ENCODE data around the gene INPP4B.

Gene INPP4B

GRCh38 chr4:142563682-142564291 is 282.3 kb downstream of the INPP4B start:
- H3K9me3 ChIP-seq (ENCODE audit: control insufficient read depth, low read length), result no peaks in the 10 kb centered on the region
- no peak overlapping the region for H2BK12ac ChIP-seq (ENCODE audit: low read length in 2 of 2)
- no peak overlapping the region for H3K18ac ChIP-seq (ENCODE audit: low read depth in 1 of 2, low read length in 2 of 2)
- no peak overlapping the region for H3K14ac ChIP-seq (ENCODE audit: low read length in 2 of 2)
- H3K79me1 ChIP-seq (replicated peaks; ENCODE audit: low read length, poor library complexity, severe bottlenecking), result no peaks in the 10 kb centered on the region
- peak overlapping the region; percentile 94 for H3K27ac ChIP-seq (ENCODE audit: low read length, poor library complexity, severe bottlenecking)
- H2AFZ ChIP-seq (ENCODE audit: low read depth, low read length), result no peak overlapping the region
- H3K36me3 ChIP-seq (ENCODE audit: control insufficient read depth in 1 of 2, insufficient read depth in 2 of 2, low read depth in 1 of 2, low read length in 2 of 2), result no peaks in the 10 kb centered on the region
- no peak overlapping the region for H4K8ac ChIP-seq (ENCODE audit: low read length)
- H2BK15ac ChIP-seq (ENCODE audit: low read depth, poor library complexity, severe bottlenecking), result no peak overlapping the region
- no peak overlapping the region for H3K23ac ChIP-seq (ENCODE audit: low read length in 2 of 2)
- no peak for DNase-seq
- H2BK120ac ChIP-seq (ENCODE audit: low read depth, low read length), result no peak overlapping the region
- peaks cover 5% of the 10 kb centered on the region for H3K4me1 ChIP-seq (ENCODE audit: control insufficient read depth, insufficient read depth, low read depth, low read length)
- H3K4me2 ChIP-seq (ENCODE audit: low read length, poor library complexity, severe bottlenecking), result peak overlapping the region; percentile 26
- H4K91ac ChIP-seq (ENCODE audit: low read length), result peak overlapping the region; percentile 39
- peak overlapping the region; percentile 15 for H2BK5ac ChIP-seq (ENCODE audit: low read depth, low read length, poor library complexity, severe bottlenecking)
- no peak overlapping the region for H2AK5ac ChIP-seq (ENCODE audit: low read length, severe bottlenecking)
- 78% methylated on average over 6 of the region's 6 CpGs for WGBS
- no peaks in the 10 kb centered on the region for H3K27me3 ChIP-seq (ENCODE audit: control insufficient read depth in 1 of 2, insufficient read depth in 1 of 2, low read length in 2 of 2)
- no peak overlapping the region for H3K4me3 ChIP-seq (ENCODE audit: insufficient read depth in 1 of 2, low read depth in 1 of 2, low read length in 2 of 2)
- no peak overlapping the region for H3K9ac ChIP-seq (ENCODE audit: low read length)
- H3K4ac ChIP-seq (ENCODE audit: low read depth in 1 of 2, low read length in 2 of 2), result no peak overlapping the region

GRCh38 chr4:142559986-142560385 is 286.1 kb downstream of the INPP4B start:
- 86% methylated on average over 4 of the region's 4 CpGs for WGBS
- Histone ChIP-seq H2BK12ac (ENCODE audit: low read length in 2 of 2) (no peak overlapping the region), H3K4me3 (ENCODE audit: insufficient read depth in 1 of 2, low read depth in 1 of 2, low read length in 2 of 2) (no peak overlapping the region), H3K27me3 (ENCODE audit: control insufficient read depth in 1 of 2, insufficient read depth in 1 of 2, low read length in 2 of 2) (no peaks in the 10 kb centered on the region), H3K4me1 (ENCODE audit: control insufficient read depth, insufficient read depth, low read depth, low read length) (peaks cover 3% of the 10 kb centered on the region), H4K91ac (ENCODE audit: low read length) (no peak overlapping the region), H3K4me2 (ENCODE audit: low read length, poor library complexity, severe bottlenecking) (no peak overlapping the region), H3K36me3 (ENCODE audit: control insufficient read depth in 1 of 2, insufficient read depth in 2 of 2, low read depth in 1 of 2, low read length in 2 of 2) (no peaks in the 10 kb centered on the region), H2BK15ac (ENCODE audit: low read depth, poor library complexity, severe bottlenecking) (no peak overlapping the region), H2AK5ac (ENCODE audit: low read length, severe bottlenecking) (peak overlapping the region; percentile 83), H3K4ac (ENCODE audit: low read depth in 1 of 2, low read length in 2 of 2) (no peak overlapping the region), H2BK5ac (ENCODE audit: low read depth, low read length, poor library complexity, severe bottlenecking) (no peak overlapping the region), H3K23ac (ENCODE audit: low read length in 2 of 2) (no peak overlapping the region), H3K79me1 (replicated peaks; ENCODE audit: low read length, poor library complexity, severe bottlenecking) (no peaks in the 10 kb centered on the region), H3K9me3 (ENCODE audit: control insufficient read depth, low read length) (no peaks in the 10 kb centered on the region), H2AFZ (ENCODE audit: low read depth, low read length) (no peak overlapping the region), H3K18ac (ENCODE audit: low read depth in 1 of 2, low read length in 2 of 2) (no peak overlapping the region), H3K27ac (ENCODE audit: low read length, poor library complexity, severe bottlenecking) (no peak overlapping the region), H3K9ac (ENCODE audit: low read length) (no peak overlapping the region), H2BK120ac (ENCODE audit: low read depth, low read length) (no peak overlapping the region), H4K8ac (ENCODE audit: low read length) (no peak overlapping the region), H3K14ac (ENCODE audit: low read length in 2 of 2) (no peak overlapping the region)
- no peak for DNase-seq

GRCh38 chr4:142558851-142559250 is 287.2 kb downstream of the INPP4B start:
- Histone ChIP-seq H3K4me3 (ENCODE audit: insufficient read depth in 1 of 2, low read depth in 1 of 2, low read length in 2 of 2) (no peak overlapping the region), H2AK5ac (ENCODE audit: low read length, severe bottlenecking) (no peak overlapping the region)

GRCh38 chr4:142557239-142557801 is 288.8 kb downstream of the INPP4B start:
- Histone ChIP-seq H3K23ac (ENCODE audit: low read length in 2 of 2) (no peak overlapping the region), H2BK12ac (ENCODE audit: low read length in 2 of 2) (no peak overlapping the region), H3K9ac (ENCODE audit: low read length) (no peak overlapping the region), H3K9me3 (ENCODE audit: control insufficient read depth, low read length) (no peaks in the 10 kb centered on the region), H2BK15ac (ENCODE audit: low read depth, poor library complexity, severe bottlenecking) (no peak overlapping the region), H3K4ac (ENCODE audit: low read depth in 1 of 2, low read length in 2 of 2) (no peak overlapping the region), H3K27ac (ENCODE audit: low read length, poor library complexity, severe bottlenecking) (no peak overlapping the region), H4K8ac (ENCODE audit: low read length) (no peak overlapping the region), H3K36me3 (ENCODE audit: control insufficient read depth in 1 of 2, insufficient read depth in 2 of 2, low read depth in 1 of 2, low read length in 2 of 2) (no peaks in the 10 kb centered on the region), H3K4me1 (ENCODE audit: control insufficient read depth, insufficient read depth, low read depth, low read length) (peaks cover 2% of the 10 kb centered on the region), H2BK5ac (ENCODE audit: low read depth, low read length, poor library complexity, severe bottlenecking) (no peak overlapping the region), H3K4me3 (ENCODE audit: insufficient read depth in 1 of 2, low read depth in 1 of 2, low read length in 2 of 2) (no peak overlapping the region), H3K14ac (ENCODE audit: low read length in 2 of 2) (no peak overlapping the region), H3K18ac (ENCODE audit: low read depth in 1 of 2, low read length in 2 of 2) (no peak overlapping the region), H2AFZ (ENCODE audit: low read depth, low read length) (no peak overlapping the region), H2BK120ac (ENCODE audit: low read depth, low read length) (no peak overlapping the region), H3K79me1 (replicated peaks; ENCODE audit: low read length, poor library complexity, severe bottlenecking) (no peaks in the 10 kb centered on the region), H4K91ac (ENCODE audit: low read length) (no peak overlapping the region), H3K4me2 (ENCODE audit: low read length, poor library complexity, severe bottlenecking) (no peak overlapping the region), H3K27me3 (ENCODE audit: control insufficient read depth in 1 of 2, insufficient read depth in 1 of 2, low read length in 2 of 2) (no peaks in the 10 kb centered on the region), H2AK5ac (ENCODE audit: low read length, severe bottlenecking) (no peak overlapping the region)
- no peak for DNase-seq
- WGBS, result 96% methylated on average over 1 of the region's 4 CpGs

More at GRCh38 chr4:142558851-142559250, 287.2 kb downstream of the INPP4B start:
- 30% methylated on average over 4 of the region's 4 CpGs for WGBS
- no peak overlapping the region for H3K4ac ChIP-seq (ENCODE audit: low read depth in 1 of 2, low read length in 2 of 2)
- no peak overlapping the region for H4K8ac ChIP-seq (ENCODE audit: low read length)
- no peak overlapping the region for H2BK15ac ChIP-seq (ENCODE audit: low read depth, poor library complexity, severe bottlenecking)
- no peak overlapping the region for H2AFZ ChIP-seq (ENCODE audit: low read depth, low read length)
- no peaks in the 10 kb centered on the region for H3K79me1 ChIP-seq (replicated peaks; ENCODE audit: low read length, poor library complexity, severe bottlenecking)
- no peaks in the 10 kb centered on the region for H3K27me3 ChIP-seq (ENCODE audit: control insufficient read depth in 1 of 2, insufficient read depth in 1 of 2, low read length in 2 of 2)
- no peak overlapping the region for H2BK5ac ChIP-seq (ENCODE audit: low read depth, low read length, poor library complexity, severe bottlenecking)
- no peak overlapping the region for H3K23ac ChIP-seq (ENCODE audit: low read length in 2 of 2)
- peaks cover 3% of the 10 kb centered on the region for H3K4me1 ChIP-seq (ENCODE audit: control insufficient read depth, insufficient read depth, low read depth, low read length)
- no peak overlapping the region for H3K18ac ChIP-seq (ENCODE audit: low read depth in 1 of 2, low read length in 2 of 2)
- H3K9ac ChIP-seq (ENCODE audit: low read length), result no peak overlapping the region
- no peak overlapping the region for H4K91ac ChIP-seq (ENCODE audit: low read length)
- DNase-seq, result no peak
- H3K14ac ChIP-seq (ENCODE audit: low read length in 2 of 2), result no peak overlapping the region
- H2BK12ac ChIP-seq (ENCODE audit: low read length in 2 of 2), result no peak overlapping the region
- H3K4me2 ChIP-seq (ENCODE audit: low read length, poor library complexity, severe bottlenecking), result no peak overlapping the region
- no peak overlapping the region for H2BK120ac ChIP-seq (ENCODE audit: low read depth, low read length)
- peak overlapping the region; percentile 60 for H3K27ac ChIP-seq (ENCODE audit: low read length, poor library complexity, severe bottlenecking)
- H3K36me3 ChIP-seq (ENCODE audit: control insufficient read depth in 1 of 2, insufficient read depth in 2 of 2, low read depth in 1 of 2, low read length in 2 of 2), result no peaks in the 10 kb centered on the region
- no peaks in the 10 kb centered on the region for H3K9me3 ChIP-seq (ENCODE audit: control insufficient read depth, low read length)

Data from mesenchymal stem cell (in vitro differentiated cells and primary cell).